NCI-H128 (cell line): ENCODE measurements around the gene DNAJC7.
A peak's percentile ranks its signal among the peaks of the same experiment; 100 is the strongest.
"Not testable (repeated sequence)": the region's sequence is repeated elsewhere in the genome, so short reads cannot be mapped to it uniquely, and the experiment has no call there.

Source experiments
- DNase-seq: peaks from one replicate; lab custom pipeline; 2025; ENCODE audit not compliant: unreplicated experiment; lab: John Stamatoyannopoulos, UW

DNAJC7 gene

GRCh38 chr17:42041619-42042018, 24.4 kb upstream of the DNAJC7 start:
- no peak for DNase-seq

- no peak for DNase-seq
Measured at GRCh38 chr17:42040818-42041217, 23.6 kb upstream of the DNAJC7 start.

DNA sequence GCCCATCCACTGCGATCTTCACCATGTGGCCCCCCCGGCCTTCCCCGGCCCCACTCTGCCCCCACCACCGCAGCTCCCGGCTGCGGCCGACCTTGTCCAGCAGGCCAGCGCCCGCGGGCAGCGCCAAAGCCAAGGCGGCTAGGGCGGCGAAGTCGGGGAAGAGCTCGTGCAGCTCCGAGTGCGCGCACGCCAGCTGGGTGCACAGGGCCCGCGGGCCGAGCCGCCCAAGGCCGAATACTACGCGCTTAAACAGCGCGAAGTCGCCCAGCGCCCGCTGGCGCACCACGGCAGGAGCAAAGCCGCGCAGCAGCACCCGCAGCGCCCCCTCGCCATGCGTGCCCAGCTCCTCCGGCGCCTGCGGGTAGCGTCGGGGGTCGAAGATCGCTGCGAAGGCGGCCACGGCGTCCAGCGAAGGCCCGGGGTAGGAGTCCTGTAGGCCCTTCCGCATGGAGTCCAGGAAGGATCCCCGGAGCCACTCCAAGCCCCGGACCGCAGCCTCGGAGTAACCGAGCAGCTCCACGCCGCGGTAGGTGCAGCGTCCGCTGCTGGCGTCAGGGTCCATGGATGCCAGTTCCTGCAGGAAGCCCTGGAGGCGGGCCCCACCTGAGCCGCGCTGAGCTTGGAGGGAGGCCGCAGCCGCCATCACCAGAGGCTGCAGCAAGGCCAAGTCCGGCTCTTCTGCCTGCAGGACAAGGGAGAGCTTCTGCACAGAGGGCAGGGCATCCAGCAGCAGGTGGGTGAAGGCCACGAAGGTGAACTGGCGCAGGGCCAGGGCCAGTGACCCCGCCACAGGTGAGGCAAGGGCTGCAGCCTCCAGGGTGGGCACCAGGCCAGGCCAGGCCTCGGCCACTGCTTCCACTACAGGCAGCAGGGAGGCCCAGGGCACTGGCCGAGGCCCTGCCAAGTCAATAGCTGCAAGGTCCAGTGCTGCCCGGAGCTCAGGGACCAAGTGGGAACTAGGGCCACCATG, 22.8 kb upstream of the DNAJC7 start:
- DNase-seq: no peak

- DNase-seq: no peak
Measured at GRCh38 chr17:42038221-42038973, 21.2 kb upstream of the DNAJC7 start.

DNA sequence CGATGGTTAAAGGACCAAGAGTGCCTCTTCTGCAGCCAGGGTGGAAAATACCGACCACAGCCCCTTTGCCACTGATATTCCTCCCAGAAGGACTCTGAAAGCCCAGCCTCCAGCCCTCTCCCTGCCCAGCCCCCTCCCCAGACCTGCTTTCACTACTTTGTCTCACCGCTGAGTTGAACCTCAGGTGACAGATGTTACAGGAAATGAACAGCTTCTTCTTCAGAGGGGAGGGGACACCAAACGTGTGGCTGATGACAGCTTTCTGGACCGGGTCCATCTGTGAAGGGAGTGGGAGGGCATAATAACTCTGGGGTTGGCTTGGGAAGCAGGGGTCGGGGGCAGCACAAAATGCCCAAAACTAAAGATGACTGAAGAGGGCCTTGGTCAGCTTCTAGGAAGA, 16.8 kb upstream of the DNAJC7 start:
- DNase-seq: no peak

- no peak for DNase-seq
Measured at GRCh38 chr17:42031584-42031983, 14.3 kb upstream of the DNAJC7 start.

DNA sequence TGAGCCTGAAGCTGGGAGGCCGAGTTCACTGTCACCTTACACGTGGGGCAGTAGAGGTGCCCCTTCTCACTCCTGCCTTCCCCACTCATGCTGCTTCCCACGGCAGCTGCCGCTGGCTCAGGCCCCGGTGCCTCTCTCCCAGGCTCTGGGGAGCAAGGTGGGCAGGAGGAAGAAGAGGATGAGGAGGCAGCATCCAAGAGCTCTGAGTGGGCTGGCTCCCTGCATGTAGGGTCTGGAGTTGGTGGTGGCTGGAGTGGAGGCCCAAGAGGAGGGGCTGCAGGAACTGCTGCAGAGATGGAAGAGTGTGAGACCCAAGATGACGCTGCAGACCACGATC, 11.5 kb upstream of the DNAJC7 start:
- no peak for DNase-seq

DNA sequence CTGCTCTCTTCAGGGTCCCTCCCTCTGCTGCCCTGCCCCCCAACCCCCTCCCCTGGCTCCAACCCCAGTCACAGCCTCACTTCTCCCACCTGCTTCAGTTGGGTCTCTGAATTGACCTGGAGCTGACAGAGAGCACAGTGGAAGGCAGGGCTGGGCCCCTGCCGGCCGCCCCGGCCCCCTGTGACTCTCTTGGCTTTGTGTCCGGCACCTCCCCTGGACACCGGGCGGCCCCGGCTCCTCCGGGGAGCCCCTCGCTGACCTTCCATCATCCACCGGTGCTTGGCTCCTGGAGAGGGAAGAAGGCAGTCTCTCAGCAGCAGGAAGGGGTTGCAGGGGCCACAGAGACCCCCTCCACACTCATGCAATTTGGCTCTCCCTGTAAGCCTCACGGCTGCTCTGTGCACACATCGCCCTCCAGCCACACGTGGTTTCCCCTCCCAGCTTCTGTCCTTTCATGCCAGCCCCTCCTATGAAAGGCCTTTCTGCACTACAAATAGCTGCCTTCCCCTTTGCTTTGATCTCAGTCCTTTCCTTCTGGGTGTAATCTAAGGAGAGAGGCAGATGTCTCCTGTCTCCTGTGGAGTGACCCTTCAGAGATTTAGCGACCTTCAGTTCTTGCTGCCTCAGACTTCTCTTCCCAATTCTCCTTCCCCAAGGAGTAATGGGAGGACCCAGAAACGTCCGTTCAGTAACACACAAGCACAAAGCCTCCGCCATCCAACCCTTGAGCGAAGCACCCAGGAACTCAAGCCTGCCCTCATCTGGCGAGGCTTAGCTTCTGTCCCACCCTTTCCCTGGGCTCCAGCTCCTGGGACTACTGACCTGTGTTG, 10.9 kb upstream of the DNAJC7 start:
- no peak for DNase-seq

- no peak for DNase-seq
Measured at GRCh38 chr17:42027590-42027889, 10.3 kb upstream of the DNAJC7 start.

- no peak for DNase-seq
Measured at GRCh38 chr17:42026857-42027589, 9.8 kb upstream of the DNAJC7 start.

DNA sequence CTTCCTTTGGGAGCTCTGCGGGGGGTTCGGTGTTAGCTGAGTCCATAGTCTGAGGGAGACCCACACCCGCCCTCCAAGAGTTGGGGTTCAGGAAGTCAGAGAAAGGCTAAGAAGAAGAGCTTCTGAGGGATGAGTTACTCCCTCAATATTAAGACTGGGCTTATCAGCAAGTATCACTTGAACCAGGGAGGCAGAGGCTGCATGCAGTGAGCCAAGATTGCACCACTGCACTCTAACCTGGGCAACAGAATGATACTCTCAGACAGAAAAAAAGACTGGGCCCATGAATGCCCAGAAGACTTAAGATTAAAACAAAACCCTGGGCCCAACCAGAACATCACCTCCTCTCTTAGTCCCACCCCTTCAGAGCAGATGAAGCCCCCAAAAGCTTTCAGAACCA, 8.7 kb upstream of the DNAJC7 start:
- DNase-seq: no peak

DNA sequence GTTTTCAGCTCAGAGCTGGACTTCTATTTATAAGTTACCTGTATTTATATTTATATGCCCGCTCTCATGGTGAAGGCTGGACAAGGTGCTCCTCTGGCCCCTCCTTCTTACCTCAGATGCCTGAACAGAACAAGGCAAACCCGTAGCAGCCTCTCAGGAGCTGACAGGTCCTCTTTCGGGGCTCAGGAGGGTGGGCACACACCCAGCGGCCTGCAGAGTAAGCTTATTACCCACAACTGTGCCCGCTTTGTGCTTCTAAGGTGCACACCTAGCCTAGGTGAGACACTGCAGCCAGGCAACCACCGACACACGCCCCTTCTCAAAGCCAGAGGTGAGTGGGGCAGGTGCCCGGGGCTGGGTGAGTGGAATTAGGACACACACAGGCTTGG, 7.9 kb upstream of the DNAJC7 start:
- no peak for DNase-seq

GRCh38 chr17:42023524-42024349, 6.5 kb upstream of the DNAJC7 start:
- no peak for DNase-seq

GRCh38 chr17:42020845-42021244, 3.6 kb upstream of the DNAJC7 start:
- not testable (repeated sequence) for DNase-seq

- peak; percentile 39 for DNase-seq
Measured at GRCh38 chr17:42019509-42020404, 2.5 kb upstream of the DNAJC7 start, which contains the start of gene NKIRAS2. NKIRAS2 (plus strand) TSS chr17:42020090; CDS start chr17:42021578, 1,488 bp downstream.

DNA sequence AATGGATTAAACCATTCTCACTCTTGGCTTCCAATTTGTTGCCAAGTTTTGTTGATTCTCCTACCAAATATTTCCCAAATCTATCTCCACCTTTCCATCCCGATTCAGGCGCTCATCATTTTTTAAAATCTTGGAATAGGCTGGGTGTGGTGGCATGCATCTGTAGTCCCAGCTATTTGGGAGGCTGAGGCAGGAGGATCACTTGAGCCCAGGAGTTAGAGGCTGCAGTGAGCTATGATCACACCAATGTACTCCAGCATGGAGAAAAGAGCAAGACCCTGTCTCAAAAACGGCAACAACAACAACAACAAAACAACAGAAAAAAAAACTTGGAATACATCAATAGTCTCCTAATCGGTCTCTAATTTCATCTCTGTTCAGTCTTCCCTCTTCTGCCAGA, 1.7 kb upstream of the DNAJC7 start:
- DNase-seq: no peak

DNA sequence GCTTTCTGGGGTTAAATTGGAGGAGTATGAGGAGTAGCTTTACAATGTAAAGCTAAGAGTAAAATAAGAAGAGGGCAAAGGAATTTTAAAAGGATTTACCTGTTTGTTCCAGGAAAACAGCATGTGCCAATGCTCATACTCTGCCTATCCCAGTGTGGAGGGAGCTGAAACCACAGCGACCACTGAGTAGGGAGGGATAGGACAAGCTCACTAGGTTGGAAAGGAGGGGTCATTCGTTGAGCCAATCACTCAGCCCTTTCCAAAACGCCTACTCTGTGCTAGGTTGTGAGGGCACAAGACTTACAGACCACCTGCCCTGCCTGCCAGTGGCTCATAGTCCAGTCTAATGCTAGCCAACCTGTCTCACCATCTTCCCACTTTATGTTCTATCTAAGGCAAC, 1.1 kb upstream of the DNAJC7 start:
- DNase-seq: no peak

- no peak for DNase-seq
Measured at GRCh38 chr17:42017866-42018200, 594 bp upstream of the DNAJC7 start.

DNA sequence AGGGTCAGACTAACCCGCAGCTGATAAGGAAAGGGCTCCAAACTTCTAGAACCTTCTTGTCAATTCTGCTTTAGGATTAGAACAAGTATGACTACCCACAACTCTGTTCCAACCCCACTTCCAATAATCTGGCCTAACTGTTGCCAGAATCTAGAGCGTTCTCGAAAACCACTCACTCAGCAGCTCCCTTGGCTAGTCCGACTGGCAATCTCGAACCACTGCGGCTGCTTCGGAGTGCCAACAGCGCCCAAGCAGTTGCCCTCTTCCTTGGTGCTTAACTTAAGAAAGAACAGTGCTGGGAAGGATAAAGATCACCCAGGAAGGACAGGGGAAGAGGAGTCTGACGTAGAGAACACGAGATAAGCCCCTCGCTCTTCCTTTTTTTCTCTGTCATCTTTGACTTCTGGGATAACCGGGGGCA, 818 bp downstream of the DNAJC7 start:
- DNase-seq: no peak
